Stimulated activated CD4-positive, alpha-beta T cell treated with anti-CD3 and anti-CD28 coated beads, Interleukin-12 subunit alpha, Interleukin-12 subunit beta, amount 100 ng/mL, for 4 hours (primary cell): ENCODE measurements around the gene LY6G5C.

ENCODE experiments used
- DNase-seq: peaks from one replicate; pipeline ENCODE4 v3.0.0-alpha.2; 2020

Gene LY6G5C

GRCh38 chr6:31636698-31637596 lies 43.9 kb downstream of the LY6G5C start:
- DNase-seq, result no peak

GRCh38 chr6:31634969-31635575 lies 45.8 kb downstream of the LY6G5C start:
- no peak for DNase-seq

GRCh38 chr6:31634131-31634530 lies 46.7 kb downstream of the LY6G5C start:
- DNase-seq, result no peak

GRCh38 chr6:31633447-31633846 lies 47.4 kb downstream of the LY6G5C start:
- DNase-seq, result no peak

GRCh38 chr6:31632279-31632946 lies 48.5 kb downstream of the LY6G5C start:
- no peak for DNase-seq

GRCh38 chr6:31631681-31632278 lies 49.1 kb downstream of the LY6G5C start:
- no peak for DNase-seq

- no peak for DNase-seq
Observed at GRCh38 chr6:31631209-31631608, 49.7 kb downstream of the LY6G5C start.

- DNase-seq, result no peak
Observed at GRCh38 chr6:31630177-31630934, 50.5 kb downstream of the LY6G5C start.

- DNase-seq, result no peak
Observed at GRCh38 chr6:31629014-31629413, 51.9 kb downstream of the LY6G5C start.

- no peak for DNase-seq
Observed at GRCh38 chr6:31627690-31628287, 53.1 kb downstream of the LY6G5C start.

GRCh38 chr6:31626952-31627351 lies 53.9 kb downstream of the LY6G5C start:
- no peak for DNase-seq
